Inflammatory macrophage treated with lipopolysaccharide for 1 hour (primary cell): ENCODE measurements around the gene ABCC12.
A peak's percentile ranks its signal among the peaks of the same experiment; 100 is the strongest.

Experiments
- DNase-seq, 2 donors: peaks; one replicate each; pipeline ENCODE4 v3.0.0-alpha.2; 2020 to 2022

Gene ABCC12

GRCh38 chr16:48131201-48131935 lies 24.4 kb downstream of the ABCC12 start:
- no peak for DNase-seq

GRCh38 chr16:48129926-48130325 lies 25.9 kb downstream of the ABCC12 start:
- no peak for DNase-seq

GRCh38 chr16:48128769-48129168 lies 27.0 kb downstream of the ABCC12 start:
- no peak for DNase-seq

- no peak for DNase-seq
These were observed 28.8 kb downstream of the ABCC12 start for GRCh38 chr16:48126801-48127644.

- DNase-seq, result no peak
These were observed 29.9 kb downstream of the ABCC12 start for GRCh38 chr16:48125888-48126287.

GRCh38 chr16:48124266-48124665 lies 31.5 kb downstream of the ABCC12 start:
- no peak for DNase-seq

- peak; percentile 19 to 66 for DNase-seq
These were observed 32.5 kb downstream of the ABCC12 start for GRCh38 chr16:48123104-48123788.

- DNase-seq, result no peak
These were observed 34.5 kb downstream of the ABCC12 start for GRCh38 chr16:48121276-48121675.

GRCh38 chr16:48118841-48119240 lies 37.0 kb downstream of the ABCC12 start:
- no peak for DNase-seq

GRCh38 chr16:48117217-48118105 lies 38.3 kb downstream of the ABCC12 start:
- peak; percentile 6 to 33 for DNase-seq

GRCh38 chr16:48115299-48115698 lies 40.5 kb downstream of the ABCC12 start:
- no peak for DNase-seq

- DNase-seq, result no peak
These were observed 41.4 kb downstream of the ABCC12 start for GRCh38 chr16:48114410-48114809.

GRCh38 chr16:48113471-48113870 lies 42.3 kb downstream of the ABCC12 start:
- DNase-seq, result no peak

- no peak for DNase-seq
These were observed 42.8 kb downstream of the ABCC12 start for GRCh38 chr16:48113001-48113400.

GRCh38 chr16:48112600-48112999 lies 43.2 kb downstream of the ABCC12 start:
- no peak for DNase-seq

GRCh38 chr16:48110982-48111381 lies 44.8 kb downstream of the ABCC12 start:
- DNase-seq, result no peak

- DNase-seq, result no peak
These were observed 45.8 kb downstream of the ABCC12 start for GRCh38 chr16:48110000-48110399.

GRCh38 chr16:48109475-48109874 lies 46.3 kb downstream of the ABCC12 start:
- DNase-seq, result no peak

GRCh38 chr16:48106446-48106845 lies 49.3 kb downstream of the ABCC12 start:
- no peak for DNase-seq
